SK-N-SH (cell line): ENCODE results near the gene CFAP97D1. TPM values are rescaled to one million over a fixed set of nuclear protein-coding genes. Genes with fewer than 3 reads are reported as not detected.

Experiments
- CTCF ChIA-PET: fragments of 300-600, 350-600 bp; formaldehyde crosslinking; extraction: SDS; loops from one replicate; lab custom pipeline; 2021; lab: Yijun Ruan, JAX
- POLR2A ChIA-PET: fragments of 350-600 bp; sonication (Branson Sonifier 250); formaldehyde crosslinking; extraction: SDS; loops from one replicate; lab custom pipeline; 2020; ENCODE audit warnings: antibody characterized with exemption, inconsistent platforms; lab: Yijun Ruan, JAX
- DNase-seq: peaks from one replicate; pipeline ENCODE4 v3.0.0; 2012
- H2AFZ ChIP-seq: fragments of 200-600 bp; sonication (generic); 2 replicates; pipeline ENCODE4 v1.8.1; 2016; ENCODE audit warnings: antibody characterized with exemption, mild to moderate bottlenecking, low read depth
- H3F3A ChIP-seq: fragments of 200-600 bp; sonication (generic); replicated peaks from 2 replicates; pipeline ENCODE3; 2016; ENCODE audit warnings: antibody characterized with exemption, mild to moderate bottlenecking; ENCODE audit not compliant: insufficient read depth
- H3K27ac ChIP-seq, 2 experiments: fragments of 200-500 bp in 1 of 2; fragments of 200-600 bp in 1 of 2; sonication (Bioruptor generic) in 1 of 2; sonication (generic), shearing (Covaris generic) in 1 of 2; 2 replicates each; pipeline versions ENCODE4 v1.5.1 to v1.6.1; 2014 to 2016; ENCODE audit warnings: low read depth in 2 of 2, inconsistent platforms in 1 of 2, low read length in 1 of 2, mild to moderate bottlenecking in 1 of 2, mixed read lengths in 1 of 2
- H3K27me3 ChIP-seq: fragments of 200-600 bp; sonication (generic), shearing (Covaris generic); 2 replicates; pipeline ENCODE4 v1.6.1; 2016; ENCODE audit warnings: mixed run types; ENCODE audit not compliant: insufficient read depth
- H3K36me3 ChIP-seq, 2 experiments: fragments of 200-500 bp in 1 of 2; fragments of 200-600 bp in 1 of 2; sonication (Bioruptor generic) in 1 of 2; sonication (generic) in 1 of 2; replicated peaks in 1 of 2; 2 replicates each; pipeline versions ENCODE3 to v1.5.1; 2014 to 2016; ENCODE audit warnings: low read length in 1 of 2, mild to moderate bottlenecking in 1 of 2; ENCODE audit not compliant: insufficient read depth in 2 of 2, control insufficient read depth in 1 of 2
- H3K4me1 ChIP-seq, 2 experiments: fragments of 200-500 bp in 1 of 2; fragments of 200-600 bp in 1 of 2; sonication (Bioruptor generic) in 1 of 2; sonication (generic), shearing (Covaris generic) in 1 of 2; 2 replicates each; pipeline versions ENCODE4 v1.5.1 to v1.6.1; 2014 to 2016; ENCODE audit warnings: low read depth in 1 of 2, low read length in 1 of 2, mixed run types in 1 of 2; ENCODE audit not compliant: insufficient read depth in 2 of 2, control insufficient read depth in 1 of 2
- H3K4me2 ChIP-seq: fragments of 200-600 bp; sonication (generic), shearing (Covaris generic); 2 replicates; pipeline ENCODE4 v1.6.1; 2017; ENCODE audit warnings: mixed run types
- H3K4me3 ChIP-seq, 2 experiments: fragments of 200-500 bp in 1 of 2; fragments of 200-600 bp in 1 of 2; sonication (Bioruptor generic) in 1 of 2; sonication (generic), shearing (Covaris generic) in 1 of 2; 2 replicates each; pipeline versions ENCODE4 v1.5.1 to v1.8.1; 2014 to 2016; ENCODE audit warnings: low read depth in 2 of 2, inconsistent platforms in 1 of 2, low read length in 1 of 2, mild to moderate bottlenecking in 1 of 2, mixed read lengths in 1 of 2, moderate library complexity in 1 of 2
- H3K79me2 ChIP-seq: fragments of 200-600 bp; sonication (generic); 2 replicates; pipeline ENCODE4 v1.8.1; 2017; ENCODE audit warnings: mild to moderate bottlenecking; ENCODE audit not compliant: insufficient read depth
- H3K9ac ChIP-seq: fragments of 200-600 bp; sonication (generic); 2 replicates; pipeline ENCODE4 v1.6.1; 2017; ENCODE audit warnings: mixed run types
- H3K9me2 ChIP-seq: fragments of 200-600 bp; sonication (generic); 2 replicates; pipeline ENCODE4 v1.6.1; 2017; ENCODE audit warnings: mixed run types
- H3K9me3 ChIP-seq: fragments of 200-600 bp; sonication (generic); 2 replicates; pipeline ENCODE4 v1.6.1; 2017; ENCODE audit warnings: mixed run types, mild to moderate bottlenecking, moderate library complexity
- H4K20me1 ChIP-seq: fragments of 200-600 bp; sonication (generic); 2 replicates; pipeline ENCODE4 v1.6.1; 2017; ENCODE audit warnings: mild to moderate bottlenecking, mixed run types; ENCODE audit not compliant: insufficient read depth
- CHD2 ChIP-seq: fragments of 150-350 bp; IDR thresholded peaks from 2 replicates; pipeline ENCODE4 v1.6.1; 2018; ENCODE audit warnings: low read length; ENCODE audit not compliant: partially characterized antibody
- GATA2 ChIP-seq: sonication (generic); formaldehyde crosslinking; IDR thresholded peaks from 2 replicates; pipeline ENCODE4 v1.5.0; 2020; ENCODE audit warnings: mild to moderate bottlenecking, missing genetic modification reagents
- IRF3 ChIP-seq: fragments of 150-350 bp; IDR thresholded peaks from 2 replicates; pipeline ENCODE4 v1.6.1; 2016; ENCODE audit warnings: mild to moderate bottlenecking, low read depth, low read length
- MXI1 ChIP-seq: IDR thresholded peaks from 2 replicates; pipeline ENCODE4 v1.6.1; 2012; ENCODE audit warnings: mild to moderate bottlenecking, low read depth, low read length, improper control_type of control experiment
- RCOR1 ChIP-seq: fragments of 150-350 bp; IDR thresholded peaks from 2 replicates; pipeline ENCODE4 v1.6.1; 2017; ENCODE audit warnings: antibody characterized with exemption, low read length
- RFX5 ChIP-seq: IDR thresholded peaks from 2 replicates; pipeline ENCODE4 v1.6.1; 2012; ENCODE audit warnings: mild to moderate bottlenecking, improper control_type of control experiment, low read length
- RXRA ChIP-seq: IDR thresholded peaks from 2 replicates; pipeline ENCODE4 v1.4.0; 2012; ENCODE audit warnings: low read depth, mild to moderate bottlenecking, borderline replicate concordance
- SIN3A ChIP-seq: IDR thresholded peaks from 2 replicates; pipeline ENCODE4 v1.6.1; 2012; ENCODE audit warnings: low read depth, mild to moderate bottlenecking, low read length, moderate library complexity, borderline replicate concordance
- TAF1 ChIP-seq: IDR thresholded peaks from 2 replicates; pipeline ENCODE4 v1.6.1; 2012; ENCODE audit warnings: low read depth, mild to moderate bottlenecking, low read length, moderate library complexity, borderline replicate concordance
- WGBS: methylation state at CpG from one replicate; pipeline ENCODE4 v1.1.6; 2017; ENCODE audit warnings: low lambda C conversion rate; 5-methylcytosine and 5-hydroxymethylcytosine counted together
- polyA plus RNA-seq, 3 experiments: library from polyadenylated mRNA; depleted of rRNA; stranded (reverse); fragments of >200 nt; gene quantifications; 2 replicates each; pipeline ENCODE4 v1.2.3, GENCODE V29; 2012
- TF ChIP-seq, protein P1 (sequence below): IDR thresholded peaks from 2 replicates; pipeline ENCODE4 v1.4.0; 2012; ENCODE audit warnings: low read depth, borderline replicate concordance
- TF ChIP-seq, protein P2 (sequence below): IDR thresholded peaks from 2 replicates; pipeline ENCODE4 v1.6.1; 2012; ENCODE audit warnings: mild to moderate bottlenecking, low read depth, low read length, moderate library complexity
- TF ChIP-seq, protein P3 (sequence below): IDR thresholded peaks from 2 replicates; pipeline ENCODE4; 2012

The CFAP97D1 gene
- polyA plus RNA-seq, 1 of the 3 experiments (the other 2 are of a cell fraction), result 0.02 TPM

DNA sequence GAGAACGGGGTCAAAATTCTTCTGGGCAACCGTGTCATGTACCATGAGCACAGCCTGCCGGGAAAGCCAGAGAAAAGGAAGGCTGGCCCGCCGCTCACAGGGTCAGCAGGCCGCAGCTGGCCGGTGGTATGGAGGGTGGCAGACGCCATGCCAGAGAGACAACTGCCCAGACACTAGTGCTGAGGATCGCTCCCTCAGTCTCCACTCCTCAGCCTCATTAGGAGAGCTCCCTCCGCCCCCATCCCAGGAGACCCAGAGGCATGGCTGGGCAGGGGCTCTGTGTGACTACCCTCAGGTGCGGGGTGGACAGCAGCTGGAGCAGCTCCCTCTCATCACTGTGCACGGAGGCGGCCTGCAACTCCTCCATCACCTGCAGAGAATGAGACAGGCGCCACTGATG lies 49.5 kb downstream of the CFAP97D1 start:
- no peak overlapping the region for H3K4me2 ChIP-seq
- H3K4me1 ChIP-seq, result peaks cover 0 to 9% of the 10 kb centered on the region in 2 experiments; a peak in 1 of 4 replicates
- no peak overlapping the region for H3K27ac ChIP-seq
- peaks cover 18 to 37% of the 10 kb centered on the region in 2 experiments for H3K36me3 ChIP-seq
- TF ChIP-seq SIN3A (no peak), RCOR1 (no peak), TAF1 (no peak), RFX5 (no peak), MXI1 (no peak), IRF3 (no peak), GATA2 (CRISPR knock-in tag) (no peak), CHD2 (no peak), RXRA (no peak)
- TF ChIP-seq, protein P1, sequence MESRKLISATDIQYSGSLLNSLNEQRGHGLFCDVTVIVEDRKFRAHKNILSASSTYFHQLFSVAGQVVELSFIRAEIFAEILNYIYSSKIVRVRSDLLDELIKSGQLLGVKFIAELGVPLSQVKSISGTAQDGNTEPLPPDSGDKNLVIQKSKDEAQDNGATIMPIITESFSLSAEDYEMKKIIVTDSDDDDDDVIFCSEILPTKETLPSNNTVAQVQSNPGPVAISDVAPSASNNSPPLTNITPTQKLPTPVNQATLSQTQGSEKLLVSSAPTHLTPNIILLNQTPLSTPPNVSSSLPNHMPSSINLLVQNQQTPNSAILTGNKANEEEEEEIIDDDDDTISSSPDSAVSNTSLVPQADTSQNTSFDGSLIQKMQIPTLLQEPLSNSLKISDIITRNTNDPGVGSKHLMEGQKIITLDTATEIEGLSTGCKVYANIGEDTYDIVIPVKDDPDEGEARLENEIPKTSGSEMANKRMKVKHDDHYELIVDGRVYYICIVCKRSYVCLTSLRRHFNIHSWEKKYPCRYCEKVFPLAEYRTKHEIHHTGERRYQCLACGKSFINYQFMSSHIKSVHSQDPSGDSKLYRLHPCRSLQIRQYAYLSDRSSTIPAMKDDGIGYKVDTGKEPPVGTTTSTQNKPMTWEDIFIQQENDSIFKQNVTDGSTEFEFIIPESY, result no peak
- TF ChIP-seq, protein P2, sequence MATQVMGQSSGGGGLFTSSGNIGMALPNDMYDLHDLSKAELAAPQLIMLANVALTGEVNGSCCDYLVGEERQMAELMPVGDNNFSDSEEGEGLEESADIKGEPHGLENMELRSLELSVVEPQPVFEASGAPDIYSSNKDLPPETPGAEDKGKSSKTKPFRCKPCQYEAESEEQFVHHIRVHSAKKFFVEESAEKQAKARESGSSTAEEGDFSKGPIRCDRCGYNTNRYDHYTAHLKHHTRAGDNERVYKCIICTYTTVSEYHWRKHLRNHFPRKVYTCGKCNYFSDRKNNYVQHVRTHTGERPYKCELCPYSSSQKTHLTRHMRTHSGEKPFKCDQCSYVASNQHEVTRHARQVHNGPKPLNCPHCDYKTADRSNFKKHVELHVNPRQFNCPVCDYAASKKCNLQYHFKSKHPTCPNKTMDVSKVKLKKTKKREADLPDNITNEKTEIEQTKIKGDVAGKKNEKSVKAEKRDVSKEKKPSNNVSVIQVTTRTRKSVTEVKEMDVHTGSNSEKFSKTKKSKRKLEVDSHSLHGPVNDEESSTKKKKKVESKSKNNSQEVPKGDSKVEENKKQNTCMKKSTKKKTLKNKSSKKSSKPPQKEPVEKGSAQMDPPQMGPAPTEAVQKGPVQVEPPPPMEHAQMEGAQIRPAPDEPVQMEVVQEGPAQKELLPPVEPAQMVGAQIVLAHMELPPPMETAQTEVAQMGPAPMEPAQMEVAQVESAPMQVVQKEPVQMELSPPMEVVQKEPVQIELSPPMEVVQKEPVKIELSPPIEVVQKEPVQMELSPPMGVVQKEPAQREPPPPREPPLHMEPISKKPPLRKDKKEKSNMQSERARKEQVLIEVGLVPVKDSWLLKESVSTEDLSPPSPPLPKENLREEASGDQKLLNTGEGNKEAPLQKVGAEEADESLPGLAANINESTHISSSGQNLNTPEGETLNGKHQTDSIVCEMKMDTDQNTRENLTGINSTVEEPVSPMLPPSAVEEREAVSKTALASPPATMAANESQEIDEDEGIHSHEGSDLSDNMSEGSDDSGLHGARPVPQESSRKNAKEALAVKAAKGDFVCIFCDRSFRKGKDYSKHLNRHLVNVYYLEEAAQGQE, result no peak
- TF ChIP-seq, protein P3, sequence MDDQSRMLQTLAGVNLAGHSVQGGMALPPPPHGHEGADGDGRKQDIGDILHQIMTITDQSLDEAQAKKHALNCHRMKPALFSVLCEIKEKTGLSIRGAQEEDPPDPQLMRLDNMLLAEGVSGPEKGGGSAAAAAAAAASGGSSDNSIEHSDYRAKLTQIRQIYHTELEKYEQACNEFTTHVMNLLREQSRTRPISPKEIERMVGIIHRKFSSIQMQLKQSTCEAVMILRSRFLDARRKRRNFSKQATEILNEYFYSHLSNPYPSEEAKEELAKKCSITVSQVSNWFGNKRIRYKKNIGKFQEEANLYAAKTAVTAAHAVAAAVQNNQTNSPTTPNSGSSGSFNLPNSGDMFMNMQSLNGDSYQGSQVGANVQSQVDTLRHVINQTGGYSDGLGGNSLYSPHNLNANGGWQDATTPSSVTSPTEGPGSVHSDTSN, result no peak
- no peaks in the 10 kb centered on the region for H3F3A ChIP-seq
- no peaks in the 10 kb centered on the region for H3K27me3 ChIP-seq
- ChIA-PET POLR2A (no interaction called here), CTCF (interaction anchor here (1.1 to 1.5 kb wide), 3 partner anchors 17 to 63 kb away, joined by 4 to 6 read pairs (median 5); partner anchors contain the start of gene CD300LG)
- H3K79me2 ChIP-seq, result peaks cover 10% of the 10 kb centered on the region; the same call in 1 of the 2 replicates
- no peaks in the 10 kb centered on the region for H3K9me3 ChIP-seq
- H4K20me1 ChIP-seq, result no peaks in the 10 kb centered on the region
- no peak overlapping the region for H3K4me3 ChIP-seq
- WGBS, result 91% methylated on average over 11 of the region's 14 CpGs
- no peaks in the 10 kb centered on the region for H3K9me2 ChIP-seq
- DNase-seq, result no peak
- H2AFZ ChIP-seq, result no peak overlapping the region
- no peak overlapping the region for H3K9ac ChIP-seq
